Progenitor cell of endocrine pancreas (in vitro differentiated cells): ENCODE results near the gene RPL37. TPM values are rescaled to one million over a fixed set of nuclear protein-coding genes. Genes with fewer than 3 reads are reported as not detected.
"Not testable (repeated sequence)": the region's sequence is repeated elsewhere in the genome, so short reads cannot be mapped to it uniquely, and the experiment has no call there.

ENCODE experiments used
- DNase-seq: peaks from one replicate; pipeline ENCODE4 v3.0.0; 2021; ENCODE audit warnings: low spot score; ENCODE audit not compliant: unreplicated experiment
- H3K27ac Mint-ChIP-seq: 2 replicates; pipeline ENCODE4 v1.8.0; 2021; ENCODE audit warnings: mild to moderate bottlenecking, moderate library complexity, mixed read lengths
- H3K27me3 Mint-ChIP-seq: 2 replicates; pipeline ENCODE4 v1.8.0; 2021; ENCODE audit warnings: mixed read lengths
- H3K36me3 Mint-ChIP-seq: 2 replicates; pipeline ENCODE4 v1.8.0; 2022; ENCODE audit warnings: mixed read lengths; ENCODE audit not compliant: insufficient read depth
- H3K4me1 Mint-ChIP-seq: 2 replicates; pipeline ENCODE4 v1.8.0; 2021; ENCODE audit warnings: low read depth, mixed read lengths
- H3K4me3 Mint-ChIP-seq: 2 replicates; pipeline ENCODE4 v1.8.0; 2021; ENCODE audit warnings: low read depth, mild to moderate bottlenecking, moderate library complexity, mixed read lengths
- H3K9me3 Mint-ChIP-seq: 2 replicates; pipeline ENCODE4 v1.8.0; 2021; ENCODE audit warnings: low read depth, mixed read lengths
- CTCF ChIP-seq: fragments of 200-600 bp; sonication (generic); IDR thresholded peaks from one replicate; pipeline ENCODE4 v1.5.0; 2021; ENCODE audit warnings: antibody characterized with exemption, mild to moderate bottlenecking; ENCODE audit not compliant: unreplicated experiment
- total RNA-seq: library from RNA; stranded (reverse); gene quantifications from 2 replicates; pipeline ENCODE4 v1.2.1, GENCODE V29; 2021

Gene RPL37
- total RNA-seq, 1 donor from 2014 or later = 1,476 TPM

- no peaks in the 10 kb centered on the region for H3K27me3 Mint-ChIP-seq
- TF ChIP-seq CTCF = peak; percentile 74
- H3K4me1 Mint-ChIP-seq = peaks cover 25% of the 10 kb centered on the region
- H3K4me3 Mint-ChIP-seq = peak within 1 kb of the TSS; percentile 91
- DNase-seq = peak; percentile 92
- peaks cover 9% of the 10 kb centered on the region for H3K36me3 Mint-ChIP-seq
- H3K27ac Mint-ChIP-seq = peak within 1 kb of the TSS; percentile 98
- H3K9me3 Mint-ChIP-seq = no peaks in the 10 kb centered on the region
Observed at GRCh38 chr5:40798012-40798800, 36.8 kb downstream of the RPL37 start, which contains the start of gene PRKAA1. Gene PRKAA1 (minus strand): TSS chr5:40798374. CDS start chr5:40798189, 185 bp downstream.

GRCh38 chr5:40797273-40798011 is 37.6 kb downstream of the RPL37 start:
- TF ChIP-seq CTCF = no peak
- Mint-ChIP-seq H3K4me3 (peak overlapping the region; percentile 91), H3K9me3 (no peaks in the 10 kb centered on the region), H3K36me3 (peaks cover 9% of the 10 kb centered on the region), H3K27ac (peak overlapping the region; percentile 98), H3K4me1 (peaks cover 25% of the 10 kb centered on the region), H3K27me3 (no peaks in the 10 kb centered on the region)
- DNase-seq = peak; percentile 67

- H3K4me1 Mint-ChIP-seq = peaks cover 27% of the 10 kb centered on the region
- no peak for DNase-seq
- peaks cover 9% of the 10 kb centered on the region for H3K36me3 Mint-ChIP-seq
- no peak overlapping the region for H3K27ac Mint-ChIP-seq
- TF ChIP-seq CTCF = no peak
- no peaks in the 10 kb centered on the region for H3K9me3 Mint-ChIP-seq
- H3K27me3 Mint-ChIP-seq = no peaks in the 10 kb centered on the region
- peak overlapping the region; percentile 91 for H3K4me3 Mint-ChIP-seq
Observed at GRCh38 chr5:40796487-40796889, 38.5 kb downstream of the RPL37 start.

- H3K36me3 Mint-ChIP-seq, H3K27me3 Mint-ChIP-seq, DNase-seq, H3K4me3 Mint-ChIP-seq, H3K9me3 Mint-ChIP-seq: not testable (repeated sequence)
- H3K4me1 Mint-ChIP-seq = peaks cover 34% of the 10 kb centered on the region
- H3K27ac Mint-ChIP-seq = peak overlapping the region; percentile 81
Observed at GRCh38 chr5:40794877-40795276, 40.1 kb downstream of the RPL37 start.

- H3K4me3 Mint-ChIP-seq, DNase-seq, H3K27me3 Mint-ChIP-seq, H3K27ac Mint-ChIP-seq, H3K36me3 Mint-ChIP-seq, H3K9me3 Mint-ChIP-seq: not testable (repeated sequence)
- peaks cover 34% of the 10 kb centered on the region for H3K4me1 Mint-ChIP-seq
Observed at GRCh38 chr5:40794340-40794739, 40.7 kb downstream of the RPL37 start.

GRCh38 chr5:40792691-40793090 is 42.3 kb downstream of the RPL37 start:
- not testable (repeated sequence) for DNase-seq, H3K27ac Mint-ChIP-seq, H3K4me3 Mint-ChIP-seq, H3K9me3 Mint-ChIP-seq, H3K27me3 Mint-ChIP-seq
- H3K36me3 Mint-ChIP-seq = peaks cover 23% of the 10 kb centered on the region
- H3K4me1 Mint-ChIP-seq = peaks cover 29% of the 10 kb centered on the region
